Mesenchymal stem cell (in vitro differentiated cells and primary cell): Measurements from ENCODE around the gene ZNF226.
"Not testable (repeated sequence)": the region's sequence is repeated elsewhere in the genome, so short reads cannot be mapped to it uniquely, and the experiment has no call there.

Experiments
- DNase-seq: peaks from one replicate; pipeline ENCODE4 v3.0.0-alpha.2; 2013
- H2AFZ ChIP-seq: one replicate; pipeline ENCODE4 v1.6.1; 2013; ENCODE audit warnings: low read depth, mild to moderate bottlenecking, control low read depth, inconsistent platforms, low read length, moderate library complexity
- H2AK5ac ChIP-seq: 2 replicates; pipeline ENCODE4 v1.6.1; 2013; ENCODE audit warnings: low read length, moderate library complexity, mild to moderate bottlenecking, inconsistent platforms; ENCODE audit not compliant: severe bottlenecking
- H2BK120ac ChIP-seq: one replicate; pipeline ENCODE4 v1.6.1; 2013; ENCODE audit warnings: low read depth, mild to moderate bottlenecking, inconsistent platforms, low read length, moderate library complexity
- H2BK12ac ChIP-seq, 2 experiments: one replicate each; pipeline ENCODE4 v1.6.1; 2013; ENCODE audit warnings: inconsistent platforms in 2 of 2, low read length in 2 of 2, mild to moderate bottlenecking in 2 of 2, moderate library complexity in 2 of 2, control low read depth in 1 of 2
- H2BK15ac ChIP-seq: one replicate; pipeline ENCODE4 v1.6.1; 2013; ENCODE audit warnings: mild to moderate bottlenecking, low read depth, inconsistent platforms; ENCODE audit not compliant: poor library complexity, severe bottlenecking
- H2BK5ac ChIP-seq: 2 replicates; pipeline ENCODE4 v1.6.1; 2013; ENCODE audit warnings: low read depth, mild to moderate bottlenecking, low read length, control low read depth, inconsistent platforms; ENCODE audit not compliant: poor library complexity, severe bottlenecking
- H3K14ac ChIP-seq, 2 experiments: one replicate each; pipeline ENCODE4 v1.6.1; 2013; ENCODE audit warnings: inconsistent platforms in 2 of 2, low read length in 2 of 2, control low read depth in 1 of 2, mild to moderate bottlenecking in 1 of 2, moderate library complexity in 1 of 2
- H3K18ac ChIP-seq, 2 experiments: one replicate each; pipeline ENCODE4 v1.6.1; 2013; ENCODE audit warnings: inconsistent platforms in 2 of 2, low read length in 2 of 2, control low read depth in 1 of 2, low read depth in 1 of 2, mild to moderate bottlenecking in 1 of 2
- H3K23ac ChIP-seq, 2 experiments: one replicate each; pipeline ENCODE4 v1.6.1; 2013; ENCODE audit warnings: inconsistent platforms in 2 of 2, low read length in 2 of 2, mild to moderate bottlenecking in 2 of 2, moderate library complexity in 2 of 2, control low read depth in 1 of 2
- H3K27ac ChIP-seq: 2 replicates; pipeline ENCODE4 v1.5.1; 2013; ENCODE audit warnings: mild to moderate bottlenecking, moderate library complexity, low read length, control low read depth, inconsistent platforms; ENCODE audit not compliant: poor library complexity, severe bottlenecking
- H3K27me3 ChIP-seq, 2 experiments: 2 replicates each; pipeline versions ENCODE4 v1.6.1 to v1.7.0; 2013; ENCODE audit warnings: low read length in 2 of 2, mild to moderate bottlenecking in 2 of 2, moderate library complexity in 2 of 2, control low read depth in 1 of 2, inconsistent platforms in 1 of 2; ENCODE audit not compliant: control insufficient read depth in 1 of 2, insufficient read depth in 1 of 2
- H3K36me3 ChIP-seq, 2 experiments: 2 replicates each; pipeline versions ENCODE4 v1.6.1 to v1.7.0; 2013; ENCODE audit warnings: low read length in 2 of 2, control low read depth in 1 of 2, inconsistent platforms in 1 of 2, low read depth in 1 of 2, mild to moderate bottlenecking in 1 of 2; ENCODE audit not compliant: insufficient read depth in 2 of 2, control insufficient read depth in 1 of 2
- H3K4ac ChIP-seq, 2 experiments: one replicate each; pipeline ENCODE4 v1.6.1; 2013; ENCODE audit warnings: inconsistent platforms in 2 of 2, low read length in 2 of 2, mild to moderate bottlenecking in 2 of 2, moderate library complexity in 2 of 2, control low read depth in 1 of 2, low read depth in 1 of 2
- H3K4me1 ChIP-seq: 2 replicates; pipeline ENCODE4 v1.6.1; 2013; ENCODE audit warnings: low read depth, low read length, control low read depth; ENCODE audit not compliant: control insufficient read depth, insufficient read depth
- H3K4me2 ChIP-seq: 2 replicates; pipeline ENCODE4 v1.6.1; 2013; ENCODE audit warnings: low read length, mild to moderate bottlenecking, inconsistent platforms; ENCODE audit not compliant: poor library complexity, severe bottlenecking
- H3K4me3 ChIP-seq, 2 experiments: 2 replicates each; pipeline versions ENCODE4 v1.5.1 to v1.7.0; 2013; ENCODE audit warnings: low read length in 2 of 2, mild to moderate bottlenecking in 2 of 2, control low read depth in 1 of 2, low read depth in 1 of 2; ENCODE audit not compliant: insufficient read depth in 1 of 2
- H3K79me1 ChIP-seq: replicated peaks from 2 replicates; pipeline ENCODE4 v1.6.1; 2013; ENCODE audit warnings: mild to moderate bottlenecking, control low read depth, low read length, inconsistent platforms; ENCODE audit not compliant: poor library complexity, severe bottlenecking
- H3K9ac ChIP-seq: 2 replicates; pipeline ENCODE4 v1.7.0; 2013; ENCODE audit warnings: mild to moderate bottlenecking, low read length, moderate library complexity
- H3K9me3 ChIP-seq: 2 replicates; pipeline ENCODE4 v1.7.0; 2013; ENCODE audit warnings: mild to moderate bottlenecking, low read length; ENCODE audit not compliant: control insufficient read depth
- H4K8ac ChIP-seq: one replicate; pipeline ENCODE4 v1.6.1; 2013; ENCODE audit warnings: inconsistent platforms, mild to moderate bottlenecking, low read length, moderate library complexity
- H4K91ac ChIP-seq: one replicate; pipeline ENCODE4 v1.6.1; 2013; ENCODE audit warnings: mild to moderate bottlenecking, low read length, inconsistent platforms
- WGBS: methylation state at CpG from one replicate; pipeline ENCODE4 v1.1.7; 2013; ENCODE audit warnings: mixed read lengths; 5-methylcytosine and 5-hydroxymethylcytosine counted together

The ZNF226 gene

GRCh38 chr19:44212866-44213346 lies 48.0 kb downstream of the ZNF226 start:
- Histone ChIP-seq H4K8ac (no peak overlapping the region), H3K14ac (no peak overlapping the region), H3K9me3 (peaks cover 2% of the 10 kb centered on the region), H2BK12ac (no peak overlapping the region), H2BK5ac (no peak overlapping the region), H3K9ac (peak overlapping the region; percentile 93), H3K27me3 (no peaks in the 10 kb centered on the region), H3K4me3 (peak overlapping the region; percentile 94 to 95), H3K4me2 (peak overlapping the region; percentile 79), H3K4me1 (no peaks in the 10 kb centered on the region), H3K18ac (no peak overlapping the region), H3K79me1 (peaks cover 16% of the 10 kb centered on the region), H4K91ac (no peak overlapping the region), H3K27ac (peak overlapping the region; percentile 82), H2AK5ac (no peak overlapping the region), H3K36me3 (peaks cover 13 to 29% of the 10 kb centered on the region in 2 experiments), H2AFZ (no peak overlapping the region), H2BK15ac (no peak overlapping the region), H2BK120ac (no peak overlapping the region), H3K23ac (no peak overlapping the region), H3K4ac (peak overlapping the region in 1 of 2 experiments; percentile 39)
- WGBS: 0% methylated on average over 14 of the region's 15 CpGs
- DNase-seq: peak; percentile 65

DNA sequence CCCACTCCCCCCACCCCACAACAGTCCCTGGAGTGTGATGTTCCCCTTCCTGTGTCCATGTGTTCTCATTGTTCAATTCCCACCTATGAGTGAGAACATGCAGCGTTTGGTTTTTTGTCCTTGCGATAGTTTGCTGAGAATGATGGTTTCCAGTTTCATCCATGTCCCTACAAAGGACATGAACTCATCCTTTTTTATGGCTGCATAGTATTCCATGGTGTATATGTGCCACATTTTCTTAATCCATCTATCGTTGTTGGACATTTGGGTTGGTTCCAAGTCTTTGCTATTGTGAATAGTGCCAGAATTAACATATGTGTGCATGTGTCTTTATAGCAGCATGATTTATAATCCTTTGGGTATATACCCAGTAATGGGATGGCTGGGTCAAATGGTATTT lies 55.0 kb downstream of the ZNF226 start:
- not testable (repeated sequence) for DNase-seq, H2AK5ac ChIP-seq, H3K27ac ChIP-seq, H2BK15ac ChIP-seq, H3K79me1 ChIP-seq, H4K91ac ChIP-seq, H2AFZ ChIP-seq, H3K4ac ChIP-seq, H3K4me3 ChIP-seq, H3K27me3 ChIP-seq, H3K14ac ChIP-seq, H3K4me2 ChIP-seq, H2BK12ac ChIP-seq, H2BK120ac ChIP-seq, H3K4me1 ChIP-seq, H4K8ac ChIP-seq, H3K18ac ChIP-seq, H3K9ac ChIP-seq, H2BK5ac ChIP-seq, H3K23ac ChIP-seq
- Histone ChIP-seq H3K36me3 (peaks cover 10 to 39% of the 10 kb centered on the region in 2 experiments), H3K9me3 (peaks cover 13% of the 10 kb centered on the region)
- 100% methylated on average over 1 of the region's 3 CpGs for WGBS

GRCh38 chr19:44220761-44221160 lies 55.9 kb downstream of the ZNF226 start:
- H2AFZ ChIP-seq, H3K79me1 ChIP-seq: not testable (repeated sequence)
- WGBS: 100% methylated on average over 2 of the region's 6 CpGs

DNA sequence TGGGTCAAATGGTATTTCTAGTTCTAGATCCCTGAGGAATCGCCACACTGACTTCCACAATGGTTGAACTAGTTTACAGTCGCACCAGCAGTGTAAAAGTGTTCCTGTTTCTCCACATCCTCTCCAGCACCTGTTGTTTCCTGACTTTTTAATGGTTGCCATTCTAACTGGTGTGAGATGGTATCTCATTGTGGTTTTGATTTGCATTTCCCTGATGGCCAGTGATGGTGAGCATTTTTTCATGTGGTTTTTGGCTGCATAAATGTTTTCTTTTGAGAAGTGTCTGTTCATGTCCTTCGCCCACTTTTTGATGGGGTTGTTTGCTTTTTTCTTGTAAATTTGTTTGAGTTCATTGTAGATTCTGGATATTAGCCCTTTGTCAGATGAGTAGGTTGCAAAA lies 56.4 kb downstream of the ZNF226 start:
- not testable (repeated sequence) for H3K4me2 ChIP-seq, H3K4ac ChIP-seq, H3K4me1 ChIP-seq, H4K8ac ChIP-seq, H3K79me1 ChIP-seq, H3K14ac ChIP-seq, H3K9ac ChIP-seq, DNase-seq, H2AK5ac ChIP-seq, H2BK15ac ChIP-seq, H4K91ac ChIP-seq, H3K4me3 ChIP-seq, H2AFZ ChIP-seq, H2BK12ac ChIP-seq, H3K18ac ChIP-seq, H3K27me3 ChIP-seq, H3K23ac ChIP-seq, H2BK5ac ChIP-seq, H2BK120ac ChIP-seq, H3K27ac ChIP-seq
- H3K36me3 ChIP-seq: peaks cover 12 to 32% of the 10 kb centered on the region in 2 experiments
- H3K9me3 ChIP-seq: peaks cover 11% of the 10 kb centered on the region
- WGBS: no CpG with 5 or more reads among the region's 3 CpGs

More at GRCh38 chr19:44220761-44221160, 55.9 kb downstream of the ZNF226 start:
- not testable (repeated sequence) for H2BK5ac ChIP-seq, DNase-seq, H3K27ac ChIP-seq, H4K8ac ChIP-seq, H3K14ac ChIP-seq, H2BK12ac ChIP-seq, H3K18ac ChIP-seq, H3K4me2 ChIP-seq, H3K9ac ChIP-seq, H3K27me3 ChIP-seq, H2BK15ac ChIP-seq, H2BK120ac ChIP-seq, H2AK5ac ChIP-seq, H3K23ac ChIP-seq, H3K4me1 ChIP-seq, H3K4ac ChIP-seq, H4K91ac ChIP-seq, H3K4me3 ChIP-seq
- H3K9me3 ChIP-seq: peaks cover 13% of the 10 kb centered on the region
- peaks cover 7 to 37% of the 10 kb centered on the region in 2 experiments for H3K36me3 ChIP-seq
